AG10803 (cell line): ENCODE measurements around the gene TUBGCP5.
"Not testable (repeated sequence)": the region's sequence is repeated elsewhere in the genome, so short reads cannot be mapped to it uniquely, and the experiment has no call there.

Experiments
- DNase-seq: peaks from one replicate; pipeline ENCODE4 v3.0.0; 2010; ENCODE audit warnings: low read depth
- H3K4me3 ChIP-seq: 2 replicates; pipeline ENCODE4 v1.5.1; 2011; ENCODE audit warnings: mild to moderate bottlenecking, low read length, control low read depth
- CTCF ChIP-seq: conservative IDR thresholded peaks from 2 replicates; pipeline ENCODE4 v1.5.1; 2011; ENCODE audit warnings: mild to moderate bottlenecking, low read length, control low read depth, inconsistent platforms

TUBGCP5 gene

GRCh38 chr15:23055316-23055715, 15.9 kb upstream of the TUBGCP5 start:
- DNase-seq: no peak
- no peak for TF ChIP-seq CTCF
- H3K4me3 ChIP-seq: no peak overlapping the region

- no peak overlapping the region for H3K4me3 ChIP-seq
- DNase-seq: no peak
- TF ChIP-seq CTCF: no peak
Observed at GRCh38 chr15:23052522-23052921, 13.2 kb upstream of the TUBGCP5 start.

GRCh38 chr15:23050708-23051107, 11.3 kb upstream of the TUBGCP5 start:
- no peak for TF ChIP-seq CTCF
- no peak overlapping the region for H3K4me3 ChIP-seq
- DNase-seq: no peak

- no peak for DNase-seq
- H3K4me3 ChIP-seq: no peak overlapping the region
- no peak for TF ChIP-seq CTCF
Observed at GRCh38 chr15:23049984-23050628, 10.7 kb upstream of the TUBGCP5 start.

GRCh38 chr15:23048572-23049282, 9.4 kb upstream of the TUBGCP5 start:
- not testable (repeated sequence) for H3K4me3 ChIP-seq, DNase-seq

GRCh38 chr15:23043987-23044386, 4.6 kb upstream of the TUBGCP5 start:
- DNase-seq, H3K4me3 ChIP-seq: not testable (repeated sequence)

- DNase-seq, H3K4me3 ChIP-seq: not testable (repeated sequence)
Observed at GRCh38 chr15:23043535-23043934, 4.2 kb upstream of the TUBGCP5 start.

GRCh38 chr15:23041736-23042135, 2.4 kb upstream of the TUBGCP5 start:
- H3K4me3 ChIP-seq, DNase-seq: not testable (repeated sequence)

- TF ChIP-seq CTCF: no peak
- peak overlapping the region; percentile 81 for H3K4me3 ChIP-seq
- no peak for DNase-seq
Observed at GRCh38 chr15:23039917-23040281, 530 bp upstream of the TUBGCP5 start.
